ENCODE measurements around the gene PARVB.
A peak's percentile ranks its signal among the peaks of the same experiment; 100 is the strongest.

PARVB gene

GRCh38 chr22:44092636-44093220, 68.6 kb downstream of the PARVB start:
- no peaks in the 10 kb centered on the region for H3K4me1 Mint-ChIP-seq
- no peak for ATAC-seq
- no peak for DNase-seq (ENCODE audit: low spot score in 2 of 2)
- no peak overlapping the region for H3K27ac Mint-ChIP-seq
- H3K9me3 Mint-ChIP-seq, result no peaks in the 10 kb centered on the region
- H3K36me3 Mint-ChIP-seq, result peaks cover 17% of the 10 kb centered on the region
- no peak overlapping the region for H3K4me3 Mint-ChIP-seq

GRCh38 chr22:44093791-44094190, 69.7 kb downstream of the PARVB start:
- Mint-ChIP-seq H3K4me1 (no peaks in the 10 kb centered on the region), H3K9me3 (no peaks in the 10 kb centered on the region), H3K36me3 (peaks cover 23% of the 10 kb centered on the region), H3K27ac (no peak overlapping the region), H3K4me3 (no peak overlapping the region)
- no peak for ATAC-seq
- DNase-seq (ENCODE audit: low spot score in 2 of 2), result no peak

GRCh38 chr22:44094751-44095302, 70.7 kb downstream of the PARVB start:
- H3K4me1 Mint-ChIP-seq, result no peaks in the 10 kb centered on the region

GRCh38 chr22:44096736-44097135, 72.6 kb downstream of the PARVB start:
- Mint-ChIP-seq H3K9me3 (no peaks in the 10 kb centered on the region), H3K4me1 (no peaks in the 10 kb centered on the region), H3K27ac (no peak overlapping the region), H3K4me3 (no peak overlapping the region), H3K36me3 (peaks cover 44% of the 10 kb centered on the region)
- DNase-seq (ENCODE audit: low spot score in 2 of 2), result no peak
- no peak for ATAC-seq

More at GRCh38 chr22:44094751-44095302, 70.7 kb downstream of the PARVB start:
- no peak overlapping the region for H3K27ac Mint-ChIP-seq
- peaks cover 31% of the 10 kb centered on the region for H3K36me3 Mint-ChIP-seq
- H3K9me3 Mint-ChIP-seq, result no peaks in the 10 kb centered on the region
- ATAC-seq (no peak), DNase-seq (ENCODE audit: low spot score in 2 of 2) (no peak)
- H3K4me3 Mint-ChIP-seq, result no peak overlapping the region

- Mint-ChIP-seq H3K4me1 (no peaks in the 10 kb centered on the region), H3K27ac (no peak overlapping the region), H3K9me3 (no peaks in the 10 kb centered on the region), H3K36me3 (peaks cover 45% of the 10 kb centered on the region), H3K4me3 (no peak overlapping the region)
- DNase-seq (ENCODE audit: low spot score in 2 of 2) (no peak), ATAC-seq (no peak)
Observed at GRCh38 chr22:44097263-44098020, 73.3 kb downstream of the PARVB start.

- DNase-seq (ENCODE audit: low spot score in 2 of 2), result no peak
- no peak for ATAC-seq
- H3K36me3 Mint-ChIP-seq, result peaks cover 50% of the 10 kb centered on the region
- H3K4me1 Mint-ChIP-seq, result no peaks in the 10 kb centered on the region
- no peak overlapping the region for H3K4me3 Mint-ChIP-seq
- H3K9me3 Mint-ChIP-seq, result no peaks in the 10 kb centered on the region
- no peak overlapping the region for H3K27ac Mint-ChIP-seq
Observed at GRCh38 chr22:44098021-44098739, 74.1 kb downstream of the PARVB start.

- peaks cover 53% of the 10 kb centered on the region for H3K36me3 Mint-ChIP-seq
- H3K4me3 Mint-ChIP-seq, result no peak overlapping the region
- no peaks in the 10 kb centered on the region for H3K4me1 Mint-ChIP-seq
- ATAC-seq, result no peak
- no peak overlapping the region for H3K27ac Mint-ChIP-seq
- DNase-seq (ENCODE audit: low spot score in 2 of 2), result no peak
- H3K9me3 Mint-ChIP-seq, result no peaks in the 10 kb centered on the region
Observed at GRCh38 chr22:44098966-44099530, 74.9 kb downstream of the PARVB start.

- peaks cover 58% of the 10 kb centered on the region for H3K36me3 Mint-ChIP-seq
Observed at GRCh38 chr22:44099696-44100095, 75.6 kb downstream of the PARVB start.

GRCh38 chr22:44100411-44100810, 76.3 kb downstream of the PARVB start:
- ATAC-seq (no peak), DNase-seq (ENCODE audit: low spot score in 2 of 2) (no peak)
- no peak overlapping the region for H3K27ac Mint-ChIP-seq
- H3K4me1 Mint-ChIP-seq, result no peaks in the 10 kb centered on the region
- H3K9me3 Mint-ChIP-seq, result no peaks in the 10 kb centered on the region
- H3K36me3 Mint-ChIP-seq, result peaks cover 53% of the 10 kb centered on the region
- no peak overlapping the region for H3K4me3 Mint-ChIP-seq

More at GRCh38 chr22:44099696-44100095, 75.6 kb downstream of the PARVB start:
- Mint-ChIP-seq H3K27ac (no peak overlapping the region), H3K9me3 (no peaks in the 10 kb centered on the region), H3K4me1 (no peaks in the 10 kb centered on the region), H3K4me3 (no peak overlapping the region)
- no peak for DNase-seq (ENCODE audit: low spot score in 2 of 2)
- ATAC-seq, result no peak

- Mint-ChIP-seq H3K4me3 (no peak overlapping the region), H3K36me3 (peaks cover 49% of the 10 kb centered on the region), H3K4me1 (peaks cover 9% of the 10 kb centered on the region), H3K9me3 (no peaks in the 10 kb centered on the region), H3K27ac (no peak overlapping the region)
- DNase-seq (ENCODE audit: low spot score in 2 of 2) (no peak), ATAC-seq (no peak)
Observed at GRCh38 chr22:44102121-44102520, 78.0 kb downstream of the PARVB start.

- Mint-ChIP-seq H3K27ac (no peak overlapping the region), H3K9me3 (no peaks in the 10 kb centered on the region), H3K36me3 (peaks cover 49% of the 10 kb centered on the region), H3K4me1 (peaks cover 14% of the 10 kb centered on the region), H3K4me3 (no peak overlapping the region)
- DNase-seq (ENCODE audit: low spot score in 2 of 2), result no peak
- ATAC-seq, result no peak
Observed at GRCh38 chr22:44102856-44103255, 78.8 kb downstream of the PARVB start.

GRCh38 chr22:44103735-44104480, 79.8 kb downstream of the PARVB start:
- H3K4me1 Mint-ChIP-seq, result peaks cover 14% of the 10 kb centered on the region
- H3K9me3 Mint-ChIP-seq, result no peaks in the 10 kb centered on the region
- H3K27ac Mint-ChIP-seq, result no peak overlapping the region
- DNase-seq (ENCODE audit: low spot score in 2 of 2) (no peak), ATAC-seq (no peak)
- no peak overlapping the region for H3K4me3 Mint-ChIP-seq
- H3K36me3 Mint-ChIP-seq, result peaks cover 50% of the 10 kb centered on the region

- DNase-seq (ENCODE audit: low spot score in 2 of 2) (peak in 1 of 2 donors; percentile 50), ATAC-seq (peak; percentile 87)
- peaks cover 17% of the 10 kb centered on the region for H3K4me1 Mint-ChIP-seq
- H3K4me3 Mint-ChIP-seq, result no peak overlapping the region
- peak overlapping the region; percentile 64 for H3K27ac Mint-ChIP-seq
- H3K9me3 Mint-ChIP-seq, result no peaks in the 10 kb centered on the region
- H3K36me3 Mint-ChIP-seq, result peaks cover 48% of the 10 kb centered on the region
Observed at GRCh38 chr22:44107340-44107739, 83.2 kb downstream of the PARVB start.

- H3K4me3 Mint-ChIP-seq, result no peak overlapping the region
- H3K36me3 Mint-ChIP-seq, result peaks cover 46% of the 10 kb centered on the region
- DNase-seq (ENCODE audit: low spot score in 2 of 2) (no peak), ATAC-seq (no peak)
- H3K27ac Mint-ChIP-seq, result peak overlapping the region; percentile 52
- H3K9me3 Mint-ChIP-seq, result no peaks in the 10 kb centered on the region
- peaks cover 20% of the 10 kb centered on the region for H3K4me1 Mint-ChIP-seq
Observed at GRCh38 chr22:44108076-44108475, 84.0 kb downstream of the PARVB start.
